Stimulated activated CD8-positive, alpha-beta memory T cell treated with anti-CD3 and anti-CD28 coated beads, Interleukin-2, amount 100 ng/mL, for 48 hours (primary cell): Measurements from ENCODE around the gene ITGAL.
"Not testable (repeated sequence)": the region's sequence is repeated elsewhere in the genome, so short reads cannot be mapped to it uniquely, and the experiment has no call there.

Source experiments
- DNase-seq, 2 donors: peaks; one replicate each; pipeline ENCODE4 v3.0.0-alpha.2; 2020; ENCODE audit warnings: low read depth in 2 of 2

Gene ITGAL

DNA sequence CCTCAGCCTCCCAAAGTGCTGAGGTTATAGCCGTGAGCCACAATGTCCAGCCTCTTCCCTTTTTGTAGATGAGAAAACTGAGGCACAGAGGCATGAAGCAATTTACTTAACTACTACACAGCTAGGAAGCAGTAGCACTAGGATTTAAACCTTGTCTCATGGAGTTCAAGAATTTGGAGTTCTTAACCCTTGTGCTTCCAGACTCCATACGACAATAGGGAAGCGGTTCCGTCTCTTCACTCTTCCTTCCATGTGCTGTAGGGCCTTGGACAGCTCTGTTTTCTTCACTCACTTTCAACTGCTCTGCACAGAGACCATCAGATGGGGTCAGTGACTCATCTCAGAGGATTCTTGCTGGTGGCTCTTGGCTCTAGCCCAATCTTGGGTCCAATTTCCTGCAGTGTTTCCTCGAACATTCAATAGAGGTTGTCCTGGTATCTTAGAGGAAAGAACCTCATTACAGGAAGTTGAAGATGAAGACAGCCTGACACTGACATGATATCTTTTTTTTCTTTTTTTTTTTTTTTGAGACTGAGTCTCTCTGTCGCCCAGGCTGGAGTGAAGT is 19.3 kb downstream of the ITGAL start:
- DNase-seq = no peak

GRCh38 chr16:30493941-30494488 is 21.5 kb downstream of the ITGAL start:
- DNase-seq = no peak

DNA sequence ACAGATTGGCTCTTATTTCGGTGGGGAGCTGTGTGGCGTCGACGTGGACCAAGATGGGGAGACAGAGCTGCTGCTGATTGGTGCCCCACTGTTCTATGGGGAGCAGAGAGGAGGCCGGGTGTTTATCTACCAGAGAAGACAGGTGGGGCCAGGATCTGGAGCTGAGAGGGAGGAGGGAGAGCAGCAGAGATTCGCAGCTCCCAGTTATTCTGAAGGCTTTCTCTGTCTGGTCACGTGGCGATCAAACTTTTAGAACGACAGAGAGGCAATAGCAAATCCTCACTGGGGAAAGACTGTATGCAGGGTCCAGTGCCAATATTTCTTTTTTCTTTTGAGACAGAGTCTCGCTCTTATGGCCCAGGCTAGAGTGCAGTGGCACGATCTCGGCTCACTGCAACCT is 22.2 kb downstream of the ITGAL start:
- DNase-seq = no peak

DNA sequence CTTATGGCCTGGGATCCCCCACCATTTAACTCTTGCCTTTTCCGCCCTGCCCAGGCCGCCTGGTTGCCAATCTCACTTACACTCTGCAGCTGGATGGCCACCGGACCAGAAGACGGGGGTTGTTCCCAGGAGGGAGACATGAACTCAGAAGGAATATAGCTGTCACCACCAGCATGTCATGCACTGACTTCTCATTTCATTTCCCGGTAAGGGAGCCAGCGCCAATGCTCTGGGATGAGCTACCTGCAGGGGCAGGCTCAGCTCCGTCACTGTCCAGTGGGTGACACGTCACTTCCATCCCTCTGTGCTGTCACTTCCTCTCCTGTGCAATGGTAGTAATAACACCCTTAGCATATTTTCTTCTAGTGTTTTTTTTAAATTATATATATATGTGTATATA is 26.7 kb downstream of the ITGAL start:
- DNase-seq = no peak

DNA sequence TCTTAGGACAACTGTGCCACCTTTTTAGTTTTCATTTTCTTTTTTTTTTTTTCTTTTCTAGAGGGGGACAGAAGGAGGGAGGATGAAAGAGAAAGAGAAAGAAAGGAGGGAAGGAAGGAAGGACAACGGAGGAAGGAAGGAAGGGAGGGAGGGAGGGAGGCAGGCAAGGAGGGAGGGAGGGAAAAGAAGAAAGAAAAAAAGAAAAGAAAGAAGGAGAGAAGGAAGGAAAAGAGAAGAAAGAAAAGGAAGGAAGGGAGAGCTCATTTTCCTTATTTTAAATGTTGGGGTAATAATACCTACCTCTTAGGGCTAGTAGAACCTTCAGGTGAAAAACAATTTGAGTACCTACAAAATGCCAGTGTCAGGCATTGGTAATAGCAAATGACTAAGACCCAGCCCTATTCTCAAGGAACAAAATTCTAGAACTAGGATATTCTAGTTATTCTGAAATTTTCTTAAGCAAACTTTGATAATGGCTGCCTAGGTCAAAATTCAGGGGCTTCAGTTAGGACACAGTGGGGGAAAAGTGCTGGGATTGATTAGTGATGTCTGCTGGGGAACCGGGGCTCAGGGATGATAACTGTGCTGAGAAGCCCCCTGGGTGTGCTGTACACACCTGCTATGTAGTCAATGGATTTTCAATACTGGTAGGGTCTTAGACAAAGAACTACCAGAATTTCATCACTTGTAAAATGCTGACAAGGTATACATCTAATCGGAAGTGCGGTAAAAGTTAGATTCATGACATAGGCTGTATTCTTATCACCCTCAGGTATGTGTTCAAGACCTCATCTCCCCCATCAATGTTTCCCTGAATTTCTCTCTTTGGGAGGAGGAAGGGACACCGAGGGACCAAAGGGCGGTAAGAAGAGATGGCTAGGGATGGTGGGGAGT is 31.1 kb downstream of the ITGAL start:
- no peak for DNase-seq

GRCh38 chr16:30509081-30509765 is 36.7 kb downstream of the ITGAL start:
- no peak for DNase-seq

- DNase-seq = no peak
Measured at GRCh38 chr16:30510376-30510938, 37.9 kb downstream of the ITGAL start.

DNA sequence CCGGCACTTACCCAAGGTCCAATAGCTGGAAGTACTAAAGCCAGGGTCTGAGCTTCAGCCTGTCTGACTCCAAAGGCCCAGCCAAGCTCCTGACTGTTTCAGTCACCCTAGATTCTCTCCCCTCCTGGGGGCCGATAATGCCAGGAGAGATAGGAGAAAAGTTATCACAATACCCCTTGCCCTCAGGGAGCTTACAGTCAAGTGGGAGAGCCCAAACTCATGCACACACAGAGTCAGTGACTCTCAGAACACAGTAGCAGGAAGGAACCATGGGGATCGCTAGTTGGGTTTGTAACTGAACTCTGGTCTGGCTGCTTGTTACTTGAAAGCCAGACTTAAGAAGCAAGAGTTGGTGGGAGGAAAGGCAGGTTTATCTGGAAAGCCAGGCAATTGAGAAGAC is 39.0 kb downstream of the ITGAL start:
- DNase-seq = no peak

DNA sequence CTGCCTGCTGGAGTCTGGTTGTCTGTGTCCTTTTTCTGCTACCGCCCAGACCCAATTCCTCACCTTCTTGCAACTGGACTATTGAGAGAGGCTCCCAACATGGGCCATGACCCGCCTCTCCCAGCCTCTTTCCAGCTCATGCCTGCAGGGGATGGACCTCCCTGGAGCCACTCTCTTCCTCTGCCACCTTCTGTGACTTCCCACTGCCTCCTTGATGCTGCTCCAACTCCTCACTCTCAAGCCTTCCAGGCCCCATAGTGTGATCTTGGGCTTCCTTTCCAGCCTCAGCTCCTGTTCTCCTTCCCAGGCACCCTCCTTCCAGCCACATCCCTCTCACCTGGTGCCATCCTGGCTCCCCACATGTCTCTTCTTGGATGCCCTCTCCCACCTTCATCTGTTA is 42.7 kb downstream of the ITGAL start:
- no peak for DNase-seq

DNA sequence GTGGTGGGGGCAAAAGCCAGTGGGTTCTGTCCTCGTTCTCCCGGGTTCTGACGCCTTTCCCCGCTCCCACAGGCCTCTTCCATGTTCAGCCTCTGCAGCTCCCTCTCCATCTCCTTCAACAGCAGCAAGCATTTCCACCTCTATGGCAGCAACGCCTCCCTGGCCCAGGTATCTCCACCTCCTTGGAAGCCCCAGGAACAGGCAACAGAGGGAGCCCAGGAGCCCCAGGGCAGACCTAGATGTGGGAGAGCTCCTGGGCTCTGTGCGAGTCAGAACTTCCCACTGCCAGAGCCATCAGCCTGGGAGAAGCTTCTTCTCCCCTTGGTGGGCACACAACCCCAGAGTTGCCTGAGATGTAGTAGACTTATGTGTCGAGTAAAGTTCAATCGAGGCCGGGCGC is 46.0 kb downstream of the ITGAL start:
- no peak for DNase-seq

DNA sequence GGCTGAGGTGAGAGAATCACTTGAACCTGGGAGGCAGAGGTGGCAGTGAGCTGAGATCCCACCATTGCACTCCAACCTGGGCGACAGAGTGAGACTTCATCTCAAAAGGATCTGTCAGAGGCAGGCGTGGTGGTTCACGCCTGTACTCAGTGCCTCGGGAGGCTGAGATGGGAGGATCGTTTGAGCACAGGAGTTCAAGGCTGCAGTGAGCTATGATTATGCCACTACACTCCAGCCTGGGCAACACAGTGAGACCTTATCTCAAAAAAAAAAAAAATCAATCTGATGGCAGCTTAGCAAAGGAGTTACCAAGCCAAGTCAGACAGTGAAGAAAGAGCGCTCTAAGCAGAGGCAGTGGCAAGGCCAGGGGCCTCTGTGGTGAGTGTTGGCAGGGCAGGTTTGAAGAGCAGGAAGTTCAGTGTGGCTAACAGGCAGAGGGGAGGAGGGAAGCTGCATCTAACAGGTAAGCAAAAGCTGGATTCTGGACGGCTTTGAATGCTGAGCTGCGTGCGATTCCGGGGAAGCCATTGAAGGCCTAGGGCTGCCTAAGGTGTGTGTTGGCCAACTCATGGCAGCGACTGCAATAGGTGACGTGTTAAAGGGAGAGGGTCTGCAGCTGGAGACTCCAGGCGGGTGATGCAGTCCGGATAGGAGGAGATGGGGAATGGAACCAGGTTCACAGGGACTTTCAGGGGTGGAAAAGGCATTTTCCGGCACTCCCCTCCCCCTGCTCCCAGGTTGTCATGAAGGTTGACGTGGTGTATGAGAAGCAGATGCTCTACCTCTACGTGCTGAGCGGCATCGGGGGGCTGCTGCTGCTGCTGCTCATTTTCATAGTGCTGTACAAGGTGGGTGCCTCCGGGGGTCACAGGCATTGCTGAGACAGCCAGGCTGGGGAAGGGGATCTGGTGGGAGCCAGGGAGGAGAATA is 46.8 kb downstream of the ITGAL start:
- no peak for DNase-seq

- no peak for DNase-seq
Measured at GRCh38 chr16:30521476-30521872, 48.9 kb downstream of the ITGAL start.

DNA sequence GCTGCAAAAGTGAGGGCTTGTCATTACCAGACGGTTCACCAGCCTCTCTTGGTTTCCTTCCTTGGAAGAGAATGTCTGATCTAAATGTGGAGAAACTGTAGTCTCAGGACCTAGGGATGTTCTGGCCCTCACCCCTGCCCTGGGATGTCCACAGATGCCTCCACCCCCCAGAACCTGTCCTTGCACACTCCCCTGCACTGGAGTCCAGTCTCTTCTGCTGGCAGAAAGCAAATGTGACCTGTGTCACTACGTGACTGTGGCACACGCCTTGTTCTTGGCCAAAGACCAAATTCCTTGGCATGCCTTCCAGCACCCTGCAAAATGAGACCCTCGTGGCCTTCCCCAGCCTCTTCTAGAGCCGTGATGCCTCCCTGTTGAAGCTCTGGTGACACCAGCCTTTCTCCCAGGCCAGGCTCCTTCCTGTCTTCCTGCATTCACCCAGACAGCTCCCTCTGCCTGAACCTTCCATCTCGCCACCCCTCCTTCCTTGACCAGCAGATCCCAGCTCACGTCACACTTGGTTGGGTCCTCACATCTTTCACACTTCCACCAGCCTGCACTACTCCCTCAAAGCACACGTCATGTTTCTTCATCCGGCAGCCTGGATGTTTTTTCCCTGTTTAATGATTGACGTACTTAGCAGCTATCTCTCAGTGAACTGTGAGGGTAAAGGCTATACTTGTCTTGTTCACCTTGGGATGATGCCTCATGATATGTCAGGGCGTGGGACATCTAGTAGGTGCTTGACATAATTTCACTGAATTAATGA is 49.5 kb downstream of the ITGAL start:
- DNase-seq = no peak

DNA sequence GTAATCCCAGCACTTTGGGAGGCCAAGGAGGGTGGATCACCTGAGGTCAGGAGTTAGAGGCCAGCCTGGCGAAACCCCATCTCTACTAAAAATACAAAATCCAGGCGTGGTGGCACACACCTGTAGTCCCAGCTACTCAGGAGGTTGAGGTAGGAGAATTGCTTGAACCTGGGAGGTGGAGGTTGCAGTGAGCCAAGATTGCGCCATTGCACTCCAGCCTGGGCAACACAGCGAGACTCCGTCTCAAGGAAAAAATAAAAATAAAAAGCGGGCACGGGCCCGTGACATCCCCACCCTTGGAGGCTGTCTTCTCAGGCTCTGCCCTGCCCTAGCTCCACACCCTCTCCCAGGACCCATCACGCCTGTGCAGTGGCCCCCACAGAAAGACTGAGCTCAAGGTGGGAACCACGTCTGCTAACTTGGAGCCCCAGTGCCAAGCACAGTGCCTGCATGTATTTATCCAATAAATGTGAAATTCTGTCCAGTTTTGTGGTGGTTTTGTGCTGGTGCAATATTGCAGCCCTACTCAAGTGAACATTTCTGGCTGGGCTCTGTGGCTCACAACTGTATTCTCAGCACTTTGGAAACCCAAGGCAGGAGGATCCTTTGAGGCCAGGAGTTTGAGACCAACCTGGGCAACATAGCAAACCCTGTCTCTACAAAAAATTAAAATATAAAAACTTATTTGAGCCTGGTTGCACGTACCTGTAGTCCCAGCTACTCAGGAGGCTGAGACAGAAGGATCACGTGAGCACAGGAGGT is 50.3 kb downstream of the ITGAL start:
- not testable (repeated sequence) for DNase-seq

GRCh38 chr16:30523768-30524574 is 51.4 kb downstream of the ITGAL start:
- no peak for DNase-seq

GRCh38 chr16:30524575-30525568 is 52.3 kb downstream of the ITGAL start:
- no peak for DNase-seq

DNA sequence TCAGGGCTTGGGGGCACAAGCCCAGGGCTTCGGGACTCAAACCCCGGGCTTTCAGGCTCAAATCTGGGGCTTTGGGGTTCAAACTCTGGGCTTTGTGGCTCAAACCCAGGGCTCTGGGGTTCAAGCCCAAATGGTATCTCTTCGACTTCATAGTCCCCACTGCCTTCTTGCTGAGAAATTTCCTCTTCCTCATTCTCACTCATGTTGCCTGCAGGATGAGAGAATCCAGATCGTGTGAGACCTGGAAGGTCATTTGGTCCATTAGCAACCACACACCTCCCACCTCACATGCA is 53.2 kb downstream of the ITGAL start:
- no peak for DNase-seq
